Left ventricle myocardium inferior (tissue), 1 donor: Measurements from ENCODE around the gene TNFRSF21. TPM values are rescaled to one million over a fixed set of nuclear protein-coding genes. Genes with fewer than 3 reads are reported as not detected.

Source experiments
- DNase-seq: peaks from one replicate; pipeline ENCODE4 v3.0.0-alpha.2; 2020
- H3K27ac ChIP-seq: fragments of 200-600 bp; replicated peaks from 2 replicates; pipeline ENCODE4 v1.8.0; 2021
- H3K27me3 ChIP-seq: fragments of 200-600 bp; 2 replicates; pipeline ENCODE4 v1.8.0; 2021; ENCODE audit warnings: low read depth
- H3K36me3 ChIP-seq: fragments of 200-600 bp; 2 replicates; pipeline ENCODE4 v1.8.0; 2021
- H3K4me1 ChIP-seq: fragments of 200-600 bp; 2 replicates; pipeline ENCODE4 v1.8.0; 2021
- H3K4me3 ChIP-seq: fragments of 200-600 bp; 2 replicates; pipeline ENCODE4 v1.8.0; 2021; ENCODE audit warnings: mild to moderate bottlenecking, moderate library complexity
- H3K9me3 ChIP-seq: fragments of 200-600 bp; replicated peaks from 2 replicates; pipeline ENCODE4 v1.8.0; 2021
- intact Hi-C: fragments of 100-400 bp; cut with micrococcal nuclease; formaldehyde crosslinking; loops from one replicate; pipeline ENCODE4 v1.11.0; 2022
- total RNA-seq: library from RNA; stranded (reverse); fragmentation: NEBNext Ultra II Directional; extraction: Animal tissue kit (Norgen Biotek cat#: 25700); gene quantifications from one replicate; pipeline ENCODE4 v1.2.1, GENCODE V29; 2021
- TF ChIP-seq, protein P1 (sequence below): fragments of 200-600 bp; IDR thresholded peaks from 2 replicates; pipeline ENCODE4 v1.8.0; 2021; ENCODE audit warnings: antibody characterized with exemption, mild to moderate bottlenecking, borderline replicate concordance
- donor health status: DM: no; HTN: yes; CAD: no; lungs with severe emphysema.

Gene TNFRSF21
- total RNA-seq, 1 donor from 2014 or later, result 6.3 TPM

DNA sequence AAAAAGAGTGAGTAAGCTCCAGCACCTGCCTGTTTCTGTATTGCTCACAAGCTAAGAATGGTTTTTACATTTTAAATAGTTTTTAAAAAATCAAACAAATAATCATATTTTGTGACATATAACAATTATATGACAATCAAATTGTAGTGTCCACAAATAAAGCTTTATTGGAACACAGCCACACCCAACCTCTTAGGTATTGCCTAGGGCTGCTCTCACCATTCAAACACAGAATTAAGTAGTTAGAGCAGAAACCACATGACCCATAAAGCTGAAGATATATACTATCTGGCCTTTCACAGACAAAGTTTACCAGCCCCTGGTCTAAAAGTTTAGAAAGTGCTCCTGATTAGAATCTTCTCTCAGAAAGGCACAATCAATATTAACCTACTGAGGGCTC, 11.2 kb downstream of the TNFRSF21 start:
- H3K4me1 ChIP-seq, result peaks cover 4% of the 10 kb centered on the region
- no peak overlapping the region for H3K27ac ChIP-seq
- DNase-seq, result no peak
- intact Hi-C loops, result no loop called here
- H3K36me3 ChIP-seq, result no peaks in the 10 kb centered on the region
- no peak overlapping the region for H3K4me3 ChIP-seq
- H3K9me3 ChIP-seq, result no peaks in the 10 kb centered on the region
- TF ChIP-seq, protein P1, sequence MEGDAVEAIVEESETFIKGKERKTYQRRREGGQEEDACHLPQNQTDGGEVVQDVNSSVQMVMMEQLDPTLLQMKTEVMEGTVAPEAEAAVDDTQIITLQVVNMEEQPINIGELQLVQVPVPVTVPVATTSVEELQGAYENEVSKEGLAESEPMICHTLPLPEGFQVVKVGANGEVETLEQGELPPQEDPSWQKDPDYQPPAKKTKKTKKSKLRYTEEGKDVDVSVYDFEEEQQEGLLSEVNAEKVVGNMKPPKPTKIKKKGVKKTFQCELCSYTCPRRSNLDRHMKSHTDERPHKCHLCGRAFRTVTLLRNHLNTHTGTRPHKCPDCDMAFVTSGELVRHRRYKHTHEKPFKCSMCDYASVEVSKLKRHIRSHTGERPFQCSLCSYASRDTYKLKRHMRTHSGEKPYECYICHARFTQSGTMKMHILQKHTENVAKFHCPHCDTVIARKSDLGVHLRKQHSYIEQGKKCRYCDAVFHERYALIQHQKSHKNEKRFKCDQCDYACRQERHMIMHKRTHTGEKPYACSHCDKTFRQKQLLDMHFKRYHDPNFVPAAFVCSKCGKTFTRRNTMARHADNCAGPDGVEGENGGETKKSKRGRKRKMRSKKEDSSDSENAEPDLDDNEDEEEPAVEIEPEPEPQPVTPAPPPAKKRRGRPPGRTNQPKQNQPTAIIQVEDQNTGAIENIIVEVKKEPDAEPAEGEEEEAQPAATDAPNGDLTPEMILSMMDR, result no peak
- H3K27me3 ChIP-seq, result peaks cover 41% of the 10 kb centered on the region

DNA sequence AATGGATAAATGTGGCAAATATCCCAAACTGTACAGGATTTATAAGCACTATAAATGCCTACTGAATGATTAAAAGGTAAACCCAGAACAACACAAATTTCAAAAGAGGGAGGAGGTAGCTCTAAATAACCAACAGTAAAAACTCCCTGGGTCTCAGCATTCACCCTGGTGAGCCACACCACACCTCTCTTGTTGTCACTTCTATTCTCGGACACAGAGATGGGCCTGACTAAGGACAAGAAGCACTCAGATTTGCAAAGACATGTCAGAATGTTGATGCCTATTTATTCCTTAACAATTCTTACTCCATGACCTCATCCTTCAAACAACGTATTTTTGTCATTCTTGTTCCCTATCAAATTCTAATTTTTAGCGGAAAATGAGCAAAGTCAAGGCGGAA, 14.7 kb downstream of the TNFRSF21 start:
- intact Hi-C loops, result no loop called here

DNA sequence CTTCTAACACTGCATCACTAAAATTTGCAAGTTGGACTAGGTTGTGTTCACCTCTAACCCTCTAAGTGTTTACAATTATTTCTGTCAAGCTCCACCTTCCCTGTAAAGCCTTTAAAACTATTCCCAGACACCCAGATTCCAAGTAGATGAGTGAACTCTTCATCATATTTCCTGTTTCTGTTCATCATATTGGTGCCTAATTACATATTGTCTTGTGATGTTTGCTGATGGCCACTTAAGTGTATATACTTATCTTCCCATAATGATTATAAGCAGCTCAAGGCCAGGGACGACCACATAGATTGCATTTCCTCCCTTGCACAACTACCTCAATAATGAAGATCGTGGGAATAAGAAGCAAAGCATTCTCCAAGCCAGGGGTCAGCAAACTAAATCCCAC, 16.8 kb downstream of the TNFRSF21 start:
- TF ChIP-seq, protein P1, result no peak
- Histone ChIP-seq H3K4me3 (no peak overlapping the region), H3K27me3 (peaks cover 39% of the 10 kb centered on the region), H3K27ac (no peak overlapping the region), H3K9me3 (peaks cover 14% of the 10 kb centered on the region), H3K36me3 (no peaks in the 10 kb centered on the region), H3K4me1 (peaks cover 10% of the 10 kb centered on the region)
- intact Hi-C loops, result no loop called here
- no peak for DNase-seq

More for the DNA sequence above, 14.7 kb downstream of the TNFRSF21 start:
- Histone ChIP-seq H3K9me3 (peaks cover 14% of the 10 kb centered on the region), H3K4me3 (no peak overlapping the region), H3K4me1 (peaks cover 4% of the 10 kb centered on the region), H3K27ac (no peak overlapping the region), H3K27me3 (peaks cover 46% of the 10 kb centered on the region), H3K36me3 (no peaks in the 10 kb centered on the region)
- TF ChIP-seq, protein P1, result no peak
- DNase-seq, result no peak

DNA sequence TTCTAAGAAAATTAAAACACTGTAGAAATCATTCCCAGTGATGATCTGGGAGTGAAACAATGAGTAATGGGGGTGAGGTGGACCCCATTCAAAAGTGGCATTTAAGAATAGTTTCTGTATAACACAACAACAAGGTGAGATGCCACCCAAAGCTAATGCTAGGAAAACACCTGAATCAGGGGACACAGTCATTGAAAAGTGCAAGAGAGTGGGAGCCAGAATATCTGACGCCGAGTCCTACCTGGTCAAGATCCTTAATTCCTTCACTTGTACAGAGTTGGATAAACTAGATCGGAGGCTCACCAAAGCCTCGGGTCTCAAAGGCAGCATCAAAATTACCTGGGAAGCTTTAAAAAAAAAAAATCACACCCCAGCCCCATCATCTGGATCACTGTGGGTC, 17.7 kb downstream of the TNFRSF21 start:
- Histone ChIP-seq H3K27me3 (peaks cover 32% of the 10 kb centered on the region), H3K4me3 (no peak overlapping the region), H3K9me3 (peaks cover 14% of the 10 kb centered on the region), H3K4me1 (peaks cover 10% of the 10 kb centered on the region), H3K27ac (no peak overlapping the region), H3K36me3 (no peaks in the 10 kb centered on the region)
- TF ChIP-seq, protein P1, result no peak
- intact Hi-C loops, result no loop called here
- no peak for DNase-seq

DNA sequence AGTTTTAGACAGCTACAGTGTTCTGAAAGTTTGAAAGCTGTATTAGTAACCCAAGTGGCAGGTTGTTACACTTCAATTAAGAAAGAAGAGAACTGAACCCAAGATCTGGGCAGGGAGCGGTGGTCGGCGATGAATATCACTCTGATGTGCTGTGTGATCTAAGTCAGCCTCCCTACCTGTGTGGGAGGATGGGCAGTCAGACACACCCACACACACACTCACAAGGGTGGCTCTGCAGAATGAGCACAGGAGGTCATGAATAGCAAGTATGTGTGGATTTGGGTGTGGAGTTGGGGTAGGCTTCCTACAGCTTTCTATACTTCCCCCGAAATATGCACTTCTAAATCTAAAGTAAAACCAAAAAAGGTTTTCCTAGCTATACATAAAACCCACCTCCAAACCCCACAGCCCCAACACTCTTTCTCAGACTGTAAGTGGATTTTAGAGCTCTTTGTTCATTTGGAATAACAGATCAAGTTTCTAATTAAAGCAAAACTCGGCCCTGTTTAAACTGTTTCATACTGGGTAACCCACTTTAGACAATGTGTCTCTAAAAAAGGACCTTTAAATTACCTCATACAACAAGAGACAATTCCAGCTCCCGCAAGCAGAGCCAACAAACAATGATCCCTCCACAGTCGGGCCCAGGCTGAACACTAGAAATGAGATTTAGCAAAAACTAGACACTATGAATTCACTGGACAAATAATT, 19.4 kb downstream of the TNFRSF21 start:
- DNase-seq, result no peak
- Histone ChIP-seq H3K4me1 (peaks cover 6% of the 10 kb centered on the region), H3K27me3 (peaks cover 16% of the 10 kb centered on the region), H3K4me3 (no peak overlapping the region), H3K36me3 (peaks cover 10% of the 10 kb centered on the region), H3K9me3 (peaks cover 14% of the 10 kb centered on the region), H3K27ac (no peak overlapping the region)
- intact Hi-C loops, result no loop called here
- TF ChIP-seq, protein P1, result no peak
